Ovary (tissue), 9 donors: Measurements from ENCODE around the gene FGD5. TPM values are rescaled to one million over a fixed set of nuclear protein-coding genes. Genes with fewer than 3 reads are reported as not detected.

ENCODE experiments used
- DNase-seq, 5 donors: peaks; one replicate each; pipeline ENCODE4 v3.0.0-alpha.2; 2019 to 2020
- H3K27ac ChIP-seq, 2 donors: fragments of 200-600 bp; one replicate each; pipeline versions ENCODE4 v1.5.1 to v1.8.0; 2019 to 2022
- H3K27me3 ChIP-seq: fragments of 200-600 bp; one replicate; pipeline ENCODE4 v1.8.0; 2022
- H3K36me3 ChIP-seq: fragments of 200-600 bp; sonication (generic); one replicate; pipeline ENCODE4 v1.5.1; 2019
- H3K4me1 ChIP-seq: one replicate; pipeline ENCODE4 v1.8.1; 2013; ENCODE audit warnings: mild to moderate bottlenecking, moderate library complexity; ENCODE audit not compliant: insufficient read depth
- H3K4me3 ChIP-seq: fragments of 200-600 bp; sonication (generic); one replicate; pipeline ENCODE4 v1.5.1; 2017
- H3K9me3 ChIP-seq, 2 donors: fragments of 200-600 bp in 1 of 2; sonication (generic) in 1 of 2; one replicate each; pipeline versions ENCODE4 v1.5.1 to v1.8.1; 2013 to 2019; ENCODE audit warnings: mild to moderate bottlenecking in 1 of 2, moderate library complexity in 1 of 2
- CTCF ChIP-seq, 3 donors: fragments of 450-650 bp in 2 of 3; fragments of 200-600 bp in 1 of 3; IDR thresholded peaks; one replicate each; pipeline versions ENCODE4 v1.5.1 to v1.8.0; 2016 to 2022; ENCODE audit warnings: antibody characterized with exemption in 3 of 3, mild to moderate bottlenecking in 1 of 3
- EP300 ChIP-seq: sonication (generic); formaldehyde crosslinking; IDR thresholded peaks from one replicate; pipeline ENCODE4 v1.6.1; 2017; ENCODE audit warnings: antibody characterized with exemption
- POLR2A ChIP-seq: fragments of 450-650 bp; IDR thresholded peaks from one replicate; pipeline ENCODE4 v1.6.1; 2017; ENCODE audit warnings: antibody characterized with exemption, mild to moderate bottlenecking, moderate library complexity
- WGBS, 3 donors: extraction: QIAGEN DNeasy Blood & Tissue Kit in 1 of 3; methylation state at CpG; one replicate each; pipeline versions ENCODE4 v1.1.5 to v1.1.7; 2013 to 2017; 5-methylcytosine and 5-hydroxymethylcytosine counted together
- intact Hi-C, 4 donors: fragments of 100-400 bp; cut with DNase I; formaldehyde crosslinking; loops; one replicate each; pipeline versions ENCODE4 v1.11.0 to v1.15.1; 2022 to 2023
- polyA plus RNA-seq, 2 donors: library from polyadenylated mRNA; stranded (reverse); fragments of 200-250 nt in 1 of 2; fragments of 350-450 nt in 1 of 2; fragmentation: Illumina TruSeq in 1 of 2; extraction: RNeasy Lipid Tissue Mini Kit (QIAGEN cat#74804) in 1 of 2; gene quantifications; one replicate each; pipeline ENCODE4 v1.2.3, GENCODE V29; 2013 to 2014
- total RNA-seq, 7 donors: library from RNA; depleted of rRNA in 2 of 7; stranded (reverse); fragments of >200 nt in 2 of 7; fragmentation: NEBNext Ultra II Directional in 3 of 7; extraction: Animal tissue kit (Norgen Biotek cat#: 25700) in 3 of 7; gene quantifications; one replicate each; pipeline versions ENCODE4 v1.1.0 to v1.2.4, GENCODE V29; 2016 to 2023
- donor health status: DM: no; HTN: no; CAD: no; lungs with moderate emphysema.
- donor health status: DM: no; HTN: no; CAD: no.
- donor health status: Bipolar disorder and iron deficiency.
- donor health status: DM: yes; HTN: yes; CAD: no.
- donor health status: DM: no; HTN: no; CAD: no.
- donor health status: DM: yes; HTN: yes; CAD: no.

Gene FGD5
- total and polyA plus RNA-seq, 9 donors, result 5.1 to 38.3 (median 13.0) TPM

- TF ChIP-seq POLR2A, result no peak
- no peak for TF ChIP-seq EP300
- TF ChIP-seq CTCF (IDR thresholded peaks at IDR 0.05), result no peak
- H3K9me3 ChIP-seq, result no peaks in the 10 kb centered on the region
- H3K27me3 ChIP-seq, result no peaks in the 10 kb centered on the region
- peaks cover 10% of the 10 kb centered on the region for H3K4me1 ChIP-seq
- H3K4me3 ChIP-seq, result no peak overlapping the region
- H3K27ac ChIP-seq, result no peak overlapping the region
- H3K36me3 ChIP-seq, result no peaks in the 10 kb centered on the region
- intact Hi-C loops, result no loop called here
- WGBS, 3 donors, result 44 to 70% (median 68%) methylated on average over 10 to 12 of the region's 12 CpGs
- peak in 2 of 5 donors; percentile 41 to 47 for DNase-seq
Measured at GRCh38 chr3:14876921-14877333, 58.2 kb downstream of the FGD5 start.

- TF ChIP-seq CTCF (IDR thresholded peaks at IDR 0.05), result no peak
- TF ChIP-seq EP300, result no peak
- no peak for TF ChIP-seq POLR2A
- DNase-seq, result no peak
- WGBS, 3 donors, result 62 to 75% (median 72%) methylated on average over 7 of the region's 7 CpGs
Measured at GRCh38 chr3:14877469-14877868, 58.7 kb downstream of the FGD5 start.

GRCh38 chr3:14879211-14879874 lies 60.6 kb downstream of the FGD5 start:
- no peaks in the 10 kb centered on the region for H3K36me3 ChIP-seq
- no peak overlapping the region for H3K4me3 ChIP-seq
- H3K27ac ChIP-seq, result no peak overlapping the region
- 29 to 46% (median 43%) methylated on average over 12 of the region's 12 CpGs for WGBS, 3 donors
- TF ChIP-seq EP300, result no peak
- TF ChIP-seq POLR2A, result no peak
- no peak for TF ChIP-seq CTCF (IDR thresholded peaks at IDR 0.05)
- no peaks in the 10 kb centered on the region for H3K9me3 ChIP-seq
- intact Hi-C loops, result no loop called here
- H3K27me3 ChIP-seq, result no peaks in the 10 kb centered on the region
- peak in 1 of 5 donors; percentile 1 for DNase-seq
- peaks cover 10% of the 10 kb centered on the region for H3K4me1 ChIP-seq

More at GRCh38 chr3:14877469-14877868, 58.7 kb downstream of the FGD5 start:
- peaks cover 10% of the 10 kb centered on the region for H3K4me1 ChIP-seq
- H3K27me3 ChIP-seq, result no peaks in the 10 kb centered on the region
- H3K4me3 ChIP-seq, result no peak overlapping the region
- intact Hi-C loops, result no loop called here
- no peaks in the 10 kb centered on the region for H3K36me3 ChIP-seq
- H3K9me3 ChIP-seq, result no peaks in the 10 kb centered on the region
- H3K27ac ChIP-seq, result no peak overlapping the region

GRCh38 chr3:14880447-14881106 lies 61.8 kb downstream of the FGD5 start:
- 84 to 89% (median 85%) methylated on average over 10 of the region's 10 CpGs for WGBS, 3 donors

More at GRCh38 chr3:14880447-14881106, 61.8 kb downstream of the FGD5 start:
- no peak for DNase-seq
- no peaks in the 10 kb centered on the region for H3K9me3 ChIP-seq
- no peak for TF ChIP-seq EP300
- TF ChIP-seq POLR2A, result no peak
- TF ChIP-seq CTCF (IDR thresholded peaks at IDR 0.05), result no peak
- H3K27me3 ChIP-seq, result no peaks in the 10 kb centered on the region
- no peak overlapping the region for H3K4me3 ChIP-seq
- H3K27ac ChIP-seq, result no peak overlapping the region
- intact Hi-C loops, result no loop called here
- H3K4me1 ChIP-seq, result peaks cover 10% of the 10 kb centered on the region
- H3K36me3 ChIP-seq, result no peaks in the 10 kb centered on the region
